Right lobe of liver (tissue), 4 donors: ENCODE measurements around the gene FLII.

ENCODE experiments used
- CTCF ChIP-seq, 4 donors: fragments of 200-600 bp in 3 of 4; fragments of 450-650 bp in 1 of 4; IDR thresholded peaks; one replicate each; pipeline versions ENCODE4 v1.5.1 to v1.8.0; 2016 to 2022; ENCODE audit warnings: antibody characterized with exemption in 4 of 4, mild to moderate bottlenecking in 2 of 4
- POLR2A ChIP-seq: fragments of 450-650 bp; IDR thresholded peaks from one replicate; pipeline ENCODE4 v1.6.1; 2017; ENCODE audit warnings: antibody characterized with exemption, mild to moderate bottlenecking
- donor health status: DM: no; HTN: no; CAD: no.
- donor health status: DM: no; HTN: no; CAD: no.
- donor health status: DM: no; HTN: yes; CAD: no.

GRCh38 chr17:18229771-18230170 is 28.8 kb downstream of the FLII start:
- TF ChIP-seq CTCF (IDR thresholded peaks at IDR 0.05): no peak
- no peak for TF ChIP-seq POLR2A
